PC-3 (cell line): Measurements from ENCODE around the gene ROBO3.

Experiments used
- EZH2 ChIP-seq: fragments of 300-600 bp; sonication (generic); IDR thresholded peaks from one replicate; pipeline ENCODE4 v1.6.1; 2017; ENCODE audit warnings: antibody characterized with exemption, mild to moderate bottlenecking, low read length; ENCODE audit not compliant: unreplicated experiment
- TF ChIP-seq, protein P1 (sequence below): fragments of 300-600 bp; sonication (generic); conservative IDR thresholded peaks from 2 replicates; pipeline ENCODE4 v1.5.1; 2017; ENCODE audit warnings: antibody characterized with exemption, low read depth, mild to moderate bottlenecking, low read length

DNA sequence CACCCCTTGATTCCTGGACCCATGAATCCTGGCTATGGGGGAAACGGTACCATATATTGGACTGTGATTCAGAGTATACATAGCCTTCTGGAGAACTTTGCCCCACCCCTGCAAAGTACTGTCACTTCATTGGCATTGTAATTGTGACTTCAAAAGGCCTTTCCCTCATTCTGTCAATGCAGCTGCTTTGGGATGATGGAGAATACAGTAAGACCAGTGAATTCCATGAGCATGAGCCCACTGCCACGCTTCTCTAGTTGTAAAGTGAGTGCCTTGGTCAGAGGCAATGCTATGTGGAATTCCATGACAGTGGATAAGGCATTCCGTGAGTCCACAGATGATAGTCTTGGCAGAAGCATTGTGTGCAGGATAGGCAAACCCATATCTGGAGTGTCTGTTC is 39.4 kb upstream of the ROBO3 start:
- TF ChIP-seq EZH2 = no peak
- TF ChIP-seq, protein P1, sequence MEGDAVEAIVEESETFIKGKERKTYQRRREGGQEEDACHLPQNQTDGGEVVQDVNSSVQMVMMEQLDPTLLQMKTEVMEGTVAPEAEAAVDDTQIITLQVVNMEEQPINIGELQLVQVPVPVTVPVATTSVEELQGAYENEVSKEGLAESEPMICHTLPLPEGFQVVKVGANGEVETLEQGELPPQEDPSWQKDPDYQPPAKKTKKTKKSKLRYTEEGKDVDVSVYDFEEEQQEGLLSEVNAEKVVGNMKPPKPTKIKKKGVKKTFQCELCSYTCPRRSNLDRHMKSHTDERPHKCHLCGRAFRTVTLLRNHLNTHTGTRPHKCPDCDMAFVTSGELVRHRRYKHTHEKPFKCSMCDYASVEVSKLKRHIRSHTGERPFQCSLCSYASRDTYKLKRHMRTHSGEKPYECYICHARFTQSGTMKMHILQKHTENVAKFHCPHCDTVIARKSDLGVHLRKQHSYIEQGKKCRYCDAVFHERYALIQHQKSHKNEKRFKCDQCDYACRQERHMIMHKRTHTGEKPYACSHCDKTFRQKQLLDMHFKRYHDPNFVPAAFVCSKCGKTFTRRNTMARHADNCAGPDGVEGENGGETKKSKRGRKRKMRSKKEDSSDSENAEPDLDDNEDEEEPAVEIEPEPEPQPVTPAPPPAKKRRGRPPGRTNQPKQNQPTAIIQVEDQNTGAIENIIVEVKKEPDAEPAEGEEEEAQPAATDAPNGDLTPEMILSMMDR = no peak
